Esophagus muscularis mucosa (tissue), 3 donors: ENCODE results near the gene HRAS.

Experiments used
- CTCF ChIP-seq, 3 experiments: fragments of 200-600 bp in 2 of 3; fragments of 450-650 bp in 1 of 3; sonication (generic) in 2 of 3; IDR thresholded peaks; one replicate each; pipeline ENCODE4 v1.5.1; 2017 to 2019; ENCODE audit warnings: antibody characterized with exemption in 3 of 3, mild to moderate bottlenecking in 2 of 3, moderate library complexity in 1 of 3
- POLR2AphosphoS5 ChIP-seq, 2 donors: sonication (generic); formaldehyde crosslinking; IDR thresholded peaks; one replicate each; pipeline ENCODE4 v1.6.1; 2017; ENCODE audit warnings: antibody characterized with exemption in 2 of 2

GRCh38 chr11:538431-539051 is 3.2 kb upstream of the HRAS start:
- TF ChIP-seq POLR2AphosphoS5 (IDR thresholded peaks at IDR 0.05) (no peak), CTCF (IDR thresholded peaks at IDR 0.05) (no peak)
